DND-41 (cell line): Measurements from ENCODE around the gene MYO16.

Experiments used
- EZH2 ChIP-seq: IDR thresholded peaks from 3 replicates; pipeline ENCODE4 v1.6.1; 2012; ENCODE audit warnings: borderline replicate concordance, low read depth, mild to moderate bottlenecking, moderate library complexity, low read length, inconsistent platforms; ENCODE audit not compliant: severe bottlenecking
- TF ChIP-seq, protein P1 (sequence below): IDR thresholded peaks from 2 replicates; pipeline ENCODE4 v1.5.1; 2012; ENCODE audit warnings: borderline replicate concordance, low read length, moderate library complexity, mild to moderate bottlenecking; ENCODE audit not compliant: poor library complexity, severe bottlenecking; ENCODE audit errors: extremely low read depth

DNA sequence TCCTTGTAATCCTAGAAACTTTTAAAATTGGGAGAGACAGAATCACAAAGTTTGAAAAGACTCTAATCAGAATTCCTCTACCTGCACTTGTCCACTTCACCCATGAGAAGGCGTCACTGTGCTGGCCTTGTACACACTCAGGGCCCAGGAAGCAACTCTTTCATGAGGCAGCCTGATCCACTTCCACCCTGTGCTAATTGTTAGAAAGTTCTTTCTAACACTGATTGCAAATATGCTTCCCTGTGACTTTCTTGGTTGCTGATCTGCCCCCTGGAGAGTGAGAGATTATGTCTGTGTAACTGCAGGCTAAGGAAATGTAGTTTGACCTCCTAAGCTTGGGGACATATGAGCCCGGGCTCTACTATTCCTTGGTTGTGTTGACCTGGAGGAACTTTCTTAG, 494.6 kb downstream of the MYO16 start:
- TF ChIP-seq, protein P1, sequence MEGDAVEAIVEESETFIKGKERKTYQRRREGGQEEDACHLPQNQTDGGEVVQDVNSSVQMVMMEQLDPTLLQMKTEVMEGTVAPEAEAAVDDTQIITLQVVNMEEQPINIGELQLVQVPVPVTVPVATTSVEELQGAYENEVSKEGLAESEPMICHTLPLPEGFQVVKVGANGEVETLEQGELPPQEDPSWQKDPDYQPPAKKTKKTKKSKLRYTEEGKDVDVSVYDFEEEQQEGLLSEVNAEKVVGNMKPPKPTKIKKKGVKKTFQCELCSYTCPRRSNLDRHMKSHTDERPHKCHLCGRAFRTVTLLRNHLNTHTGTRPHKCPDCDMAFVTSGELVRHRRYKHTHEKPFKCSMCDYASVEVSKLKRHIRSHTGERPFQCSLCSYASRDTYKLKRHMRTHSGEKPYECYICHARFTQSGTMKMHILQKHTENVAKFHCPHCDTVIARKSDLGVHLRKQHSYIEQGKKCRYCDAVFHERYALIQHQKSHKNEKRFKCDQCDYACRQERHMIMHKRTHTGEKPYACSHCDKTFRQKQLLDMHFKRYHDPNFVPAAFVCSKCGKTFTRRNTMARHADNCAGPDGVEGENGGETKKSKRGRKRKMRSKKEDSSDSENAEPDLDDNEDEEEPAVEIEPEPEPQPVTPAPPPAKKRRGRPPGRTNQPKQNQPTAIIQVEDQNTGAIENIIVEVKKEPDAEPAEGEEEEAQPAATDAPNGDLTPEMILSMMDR, result peak; percentile 8
- no peak for TF ChIP-seq EZH2
